Stimulated activated memory B cell treated with anti-CD40 and anti-IgM and Interleukin-4, amounts not matched to agents 10 μg/mL and 1 μg/mL and 100 μg/mL, for 72 hours (primary cell): ENCODE data around the gene DPP10.
"Not testable (repeated sequence)": the region's sequence is repeated elsewhere in the genome, so short reads cannot be mapped to it uniquely, and the experiment has no call there.

Source experiments
- ATAC-seq: fragments of 150-1000 bp; cut with Tn5 transposase; 2 replicates; pipeline ENCODE4 v1.10.0; 2021
- H3K27ac Mint-ChIP-seq: one replicate; pipeline ENCODE4 v1.8.0; 2022; ENCODE audit warnings: mild to moderate bottlenecking, mixed read lengths
- H3K27me3 Mint-ChIP-seq: one replicate; pipeline ENCODE4 v1.8.0; 2022; ENCODE audit warnings: mixed read lengths
- H3K36me3 Mint-ChIP-seq: one replicate; pipeline ENCODE4 v1.8.0; 2022; ENCODE audit warnings: mixed read lengths
- H3K4me1 Mint-ChIP-seq: one replicate; pipeline ENCODE4 v1.8.0; 2022; ENCODE audit warnings: mixed read lengths
- H3K4me3 Mint-ChIP-seq: one replicate; pipeline ENCODE4 v1.8.0; 2022; ENCODE audit warnings: mild to moderate bottlenecking, moderate library complexity, mixed read lengths
- H3K9me3 Mint-ChIP-seq: one replicate; pipeline ENCODE4 v1.8.0; 2022; ENCODE audit warnings: mixed read lengths

The DPP10 gene

GRCh38 chr2:114949228-114949804 lies 506.9 kb downstream of the DPP10 start:
- H3K27me3 Mint-ChIP-seq: no peaks in the 10 kb centered on the region

GRCh38 chr2:114960389-114960788 lies 517.9 kb downstream of the DPP10 start:
- Mint-ChIP-seq H3K36me3 (no peaks in the 10 kb centered on the region), H3K27me3 (no peaks in the 10 kb centered on the region), H3K27ac (no peak overlapping the region), H3K4me3 (no peak overlapping the region), H3K9me3 (peaks cover 2% of the 10 kb centered on the region), H3K4me1 (no peaks in the 10 kb centered on the region)
- no peak for ATAC-seq

More at GRCh38 chr2:114949228-114949804, 506.9 kb downstream of the DPP10 start:
- H3K4me3 Mint-ChIP-seq: no peak overlapping the region
- H3K27ac Mint-ChIP-seq: no peak overlapping the region
- ATAC-seq: no peak
- no peaks in the 10 kb centered on the region for H3K36me3 Mint-ChIP-seq
- peaks cover 3% of the 10 kb centered on the region for H3K9me3 Mint-ChIP-seq
- no peaks in the 10 kb centered on the region for H3K4me1 Mint-ChIP-seq

GRCh38 chr2:114962532-114962931 lies 520.1 kb downstream of the DPP10 start:
- Mint-ChIP-seq H3K4me3 (no peak overlapping the region), H3K36me3 (no peaks in the 10 kb centered on the region), H3K27me3 (no peaks in the 10 kb centered on the region), H3K27ac (no peak overlapping the region), H3K4me1 (no peaks in the 10 kb centered on the region), H3K9me3 (peaks cover 3% of the 10 kb centered on the region)
- ATAC-seq: no peak

GRCh38 chr2:114968748-114969400 lies 526.4 kb downstream of the DPP10 start:
- no peak overlapping the region for H3K27ac Mint-ChIP-seq
- peaks cover 3% of the 10 kb centered on the region for H3K9me3 Mint-ChIP-seq
- H3K4me1 Mint-ChIP-seq: no peaks in the 10 kb centered on the region
- no peak for ATAC-seq
- no peaks in the 10 kb centered on the region for H3K36me3 Mint-ChIP-seq
- H3K27me3 Mint-ChIP-seq: no peaks in the 10 kb centered on the region
- H3K4me3 Mint-ChIP-seq: no peak overlapping the region

- H3K4me1 Mint-ChIP-seq, H3K27me3 Mint-ChIP-seq, H3K36me3 Mint-ChIP-seq, H3K27ac Mint-ChIP-seq, H3K9me3 Mint-ChIP-seq, H3K4me3 Mint-ChIP-seq, ATAC-seq: not testable (repeated sequence)
Observed at GRCh38 chr2:115004321-115004720, 561.9 kb downstream of the DPP10 start.

- Mint-ChIP-seq H3K4me1 (no peaks in the 10 kb centered on the region), H3K36me3 (no peaks in the 10 kb centered on the region), H3K9me3 (peaks cover 3% of the 10 kb centered on the region), H3K4me3 (no peak overlapping the region), H3K27me3 (no peaks in the 10 kb centered on the region), H3K27ac (no peak overlapping the region)
- ATAC-seq: no peak
Observed at GRCh38 chr2:115011721-115012120, 569.3 kb downstream of the DPP10 start.

GRCh38 chr2:115022013-115022412 lies 579.6 kb downstream of the DPP10 start:
- not testable (repeated sequence) for H3K4me3 Mint-ChIP-seq, ATAC-seq, H3K27ac Mint-ChIP-seq, H3K27me3 Mint-ChIP-seq, H3K36me3 Mint-ChIP-seq, H3K4me1 Mint-ChIP-seq
- H3K9me3 Mint-ChIP-seq: peaks cover 22% of the 10 kb centered on the region

GRCh38 chr2:115034801-115035200 lies 592.4 kb downstream of the DPP10 start:
- Mint-ChIP-seq H3K27ac (no peak overlapping the region), H3K9me3 (peaks cover 16% of the 10 kb centered on the region), H3K27me3 (no peaks in the 10 kb centered on the region), H3K4me1 (no peaks in the 10 kb centered on the region), H3K4me3 (no peak overlapping the region), H3K36me3 (no peaks in the 10 kb centered on the region)
- ATAC-seq: no peak

- ATAC-seq: no peak
- H3K27me3 Mint-ChIP-seq: no peaks in the 10 kb centered on the region
- H3K4me3 Mint-ChIP-seq: no peak overlapping the region
- no peaks in the 10 kb centered on the region for H3K4me1 Mint-ChIP-seq
- no peaks in the 10 kb centered on the region for H3K36me3 Mint-ChIP-seq
- peaks cover 10% of the 10 kb centered on the region for H3K9me3 Mint-ChIP-seq
- H3K27ac Mint-ChIP-seq: no peak overlapping the region
Observed at GRCh38 chr2:115036818-115037217, 594.4 kb downstream of the DPP10 start.

GRCh38 chr2:115057473-115057872 lies 615.0 kb downstream of the DPP10 start:
- ATAC-seq: no peak
- H3K9me3 Mint-ChIP-seq: peaks cover 10% of the 10 kb centered on the region
- no peaks in the 10 kb centered on the region for H3K27me3 Mint-ChIP-seq
- no peak overlapping the region for H3K27ac Mint-ChIP-seq
- H3K36me3 Mint-ChIP-seq: no peaks in the 10 kb centered on the region
- H3K4me1 Mint-ChIP-seq: no peaks in the 10 kb centered on the region
- H3K4me3 Mint-ChIP-seq: no peak overlapping the region

GRCh38 chr2:115070002-115070401 lies 627.6 kb downstream of the DPP10 start:
- no peaks in the 10 kb centered on the region for H3K27me3 Mint-ChIP-seq
- no peak overlapping the region for H3K4me3 Mint-ChIP-seq
- H3K9me3 Mint-ChIP-seq: peaks cover 8% of the 10 kb centered on the region

GRCh38 chr2:115071534-115071933 lies 629.1 kb downstream of the DPP10 start:
- ATAC-seq: no peak
- Mint-ChIP-seq H3K4me3 (no peak overlapping the region), H3K4me1 (no peaks in the 10 kb centered on the region), H3K27ac (no peak overlapping the region), H3K27me3 (no peaks in the 10 kb centered on the region), H3K36me3 (no peaks in the 10 kb centered on the region), H3K9me3 (peaks cover 6% of the 10 kb centered on the region)

More at GRCh38 chr2:115070002-115070401, 627.6 kb downstream of the DPP10 start:
- no peaks in the 10 kb centered on the region for H3K36me3 Mint-ChIP-seq
- no peak for ATAC-seq
- H3K27ac Mint-ChIP-seq: no peak overlapping the region
- H3K4me1 Mint-ChIP-seq: no peaks in the 10 kb centered on the region

- H3K9me3 Mint-ChIP-seq: peaks cover 3% of the 10 kb centered on the region
- H3K27ac Mint-ChIP-seq: no peak overlapping the region
- ATAC-seq: no peak
- no peaks in the 10 kb centered on the region for H3K36me3 Mint-ChIP-seq
- H3K27me3 Mint-ChIP-seq: no peaks in the 10 kb centered on the region
- H3K4me3 Mint-ChIP-seq: no peak overlapping the region
- H3K4me1 Mint-ChIP-seq: no peaks in the 10 kb centered on the region
Observed at GRCh38 chr2:115075800-115076199, 633.4 kb downstream of the DPP10 start.

GRCh38 chr2:115077626-115078025 lies 635.2 kb downstream of the DPP10 start:
- Mint-ChIP-seq H3K4me1 (no peaks in the 10 kb centered on the region), H3K4me3 (no peak overlapping the region), H3K36me3 (no peaks in the 10 kb centered on the region), H3K27ac (no peak overlapping the region), H3K9me3 (peaks cover 3% of the 10 kb centered on the region), H3K27me3 (no peaks in the 10 kb centered on the region)
- no peak for ATAC-seq

GRCh38 chr2:115083225-115083624 lies 640.8 kb downstream of the DPP10 start:
- ATAC-seq: no peak
- Mint-ChIP-seq H3K36me3 (no peaks in the 10 kb centered on the region), H3K4me1 (no peaks in the 10 kb centered on the region), H3K9me3 (peaks cover 3% of the 10 kb centered on the region), H3K27ac (no peak overlapping the region), H3K4me3 (no peak overlapping the region), H3K27me3 (no peaks in the 10 kb centered on the region)

- H3K27me3 Mint-ChIP-seq: no peaks in the 10 kb centered on the region
- H3K9me3 Mint-ChIP-seq: peaks cover 3% of the 10 kb centered on the region
- no peak overlapping the region for H3K4me3 Mint-ChIP-seq
- no peak overlapping the region for H3K27ac Mint-ChIP-seq
- H3K4me1 Mint-ChIP-seq: no peaks in the 10 kb centered on the region
- H3K36me3 Mint-ChIP-seq: no peaks in the 10 kb centered on the region
- ATAC-seq: no peak
Observed at GRCh38 chr2:115083711-115084110, 641.3 kb downstream of the DPP10 start.
